CD4-positive, alpha-beta memory T cell (primary cell): Measurements from ENCODE around the gene RHOXF2. TPM values are rescaled to one million over a fixed set of nuclear protein-coding genes. Genes with fewer than 3 reads are reported as not detected.
"Not testable (repeated sequence)": the region's sequence is repeated elsewhere in the genome, so short reads cannot be mapped to it uniquely, and the experiment has no call there.

Source experiments
- CTCF ChIA-PET: fragments of 350-600 bp; sonication (Branson Sonifier 250); formaldehyde crosslinking; loops from one replicate; lab custom pipeline; 2021; ENCODE audit warnings: inconsistent platforms; ENCODE audit not compliant: partially characterized antibody; lab: Charles Lee
- POLR2A ChIA-PET: fragments of 350-600 bp; sonication (Branson Sonifier 250); formaldehyde crosslinking; loops from one replicate; lab custom pipeline; 2021; ENCODE audit not compliant: partially characterized antibody; lab: Charles Lee
- DNase-seq, 5 donors: peaks; one replicate each; pipeline versions ENCODE4 v3.0.0 to v3.0.0-alpha.2; 2020 to 2022; ENCODE audit warnings: mixed read lengths in 1 of 5
- H3K27ac ChIP-seq: one replicate; pipeline ENCODE4 v1.7.0; 2013; ENCODE audit warnings: low read depth, low read length
- H3K27me3 ChIP-seq: 2 replicates; pipeline ENCODE4 v1.7.0; 2013; ENCODE audit warnings: mild to moderate bottlenecking, low read length, moderate library complexity; ENCODE audit not compliant: insufficient read depth
- H3K36me3 ChIP-seq: 2 replicates; pipeline ENCODE4 v1.7.0; 2013; ENCODE audit warnings: mild to moderate bottlenecking, low read length, moderate library complexity; ENCODE audit not compliant: insufficient read depth
- H3K4me1 ChIP-seq: 2 replicates; pipeline ENCODE4 v1.7.0; 2013; ENCODE audit warnings: mild to moderate bottlenecking, low read length, moderate library complexity; ENCODE audit not compliant: insufficient read depth
- H3K4me3 ChIP-seq, 2 donors: one replicate each; pipeline ENCODE4 v1.7.0; 2013; ENCODE audit warnings: low read length in 2 of 2, mild to moderate bottlenecking in 1 of 2
- H3K9me3 ChIP-seq, 2 donors: one replicate each; pipeline ENCODE4 v1.7.0; 2013; ENCODE audit warnings: low read length in 2 of 2, control low read depth in 1 of 2; ENCODE audit not compliant: control insufficient read depth in 1 of 2
- H3K27ac Mint-ChIP-seq, 7 donors: one replicate each; pipeline ENCODE4 v1.8.0; 2020 to 2021; ENCODE audit warnings: mixed read lengths in 7 of 7, mild to moderate bottlenecking in 6 of 7, inconsistent platforms in 3 of 7, moderate library complexity in 3 of 7
- H3K27me3 Mint-ChIP-seq, 2 donors: one replicate each; pipeline ENCODE4 v1.8.0; 2020 to 2021; ENCODE audit warnings: mixed read lengths in 2 of 2
- H3K36me3 Mint-ChIP-seq, 2 donors: one replicate each; pipeline ENCODE4 v1.8.0; 2020 to 2021; ENCODE audit warnings: mixed read lengths in 2 of 2, inconsistent platforms in 1 of 2, mild to moderate bottlenecking in 1 of 2
- H3K4me1 Mint-ChIP-seq, 4 donors: one replicate each; pipeline ENCODE4 v1.8.0; 2020 to 2021; ENCODE audit warnings: mixed read lengths in 4 of 4, mild to moderate bottlenecking in 1 of 4
- H3K4me3 Mint-ChIP-seq, 8 donors: one replicate each; pipeline ENCODE4 v1.8.0; 2020 to 2021; ENCODE audit warnings: mixed read lengths in 8 of 8, mild to moderate bottlenecking in 7 of 8, moderate library complexity in 6 of 8, inconsistent platforms in 3 of 8
- H3K9me3 Mint-ChIP-seq, 8 donors: one replicate each; pipeline ENCODE4 v1.8.0; 2020 to 2021; ENCODE audit warnings: mixed read lengths in 8 of 8, mild to moderate bottlenecking in 5 of 8, inconsistent platforms in 3 of 8, moderate library complexity in 1 of 8
- intact Hi-C: fragments of 100-400 bp; cut with micrococcal nuclease; formaldehyde crosslinking; loops from one replicate; pipeline ENCODE4 v1.15.1; 2023
- polyA plus RNA-seq, 2 donors: library from polyadenylated mRNA; unstranded; fragments of 300-500 nt; fragmentation: Illumina TruSeq; gene quantifications; one replicate each; pipeline ENCODE4 v1.2.3, GENCODE V29; 2021
- total RNA-seq, 2 experiments: library from RNA; stranded (reverse); gene quantifications; one replicate each; pipeline ENCODE4 v1.2.3, GENCODE V29; 2021

The RHOXF2 gene, protein sequence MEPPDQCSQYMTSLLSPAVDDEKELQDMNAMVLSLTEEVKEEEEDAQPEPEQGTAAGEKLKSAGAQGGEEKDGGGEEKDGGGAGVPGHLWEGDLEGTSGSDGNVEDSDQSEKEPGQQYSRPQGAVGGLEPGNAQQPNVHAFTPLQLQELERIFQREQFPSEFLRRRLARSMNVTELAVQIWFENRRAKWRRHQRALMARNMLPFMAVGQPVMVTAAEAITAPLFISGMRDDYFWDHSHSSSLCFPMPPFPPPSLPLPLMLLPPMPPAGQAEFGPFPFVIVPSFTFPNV
- total RNA-seq (not detected), polyA plus RNA-seq (under 1 TPM in 1 of 2 donors, not detected in 1; 0.16 TPM)

DNA sequence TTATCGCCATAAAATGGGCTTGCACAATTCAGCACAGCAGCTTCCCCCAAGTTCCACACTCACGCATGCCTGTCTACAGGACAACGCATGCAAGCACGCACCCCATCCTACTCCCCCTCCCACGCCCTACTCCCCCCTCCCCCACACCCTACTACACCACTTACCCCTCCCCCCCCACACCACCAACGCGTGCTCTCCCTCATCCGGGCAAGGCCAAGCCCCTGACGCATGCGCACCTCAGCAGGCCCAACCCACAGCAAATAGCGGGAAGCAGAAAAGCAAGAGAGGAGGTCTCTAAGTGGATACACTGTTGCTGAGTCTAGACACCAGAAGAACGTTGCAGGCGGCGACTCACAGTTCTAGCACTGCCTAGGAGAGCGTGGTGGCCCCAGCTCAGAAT, at the start of gene RHOXF2:
TSS of gene RHOXF2 (plus strand) at position 301 of the 400 bp plus-strand sequence. CDS start 138 bp downstream, outside the sequence.
- H3K4me1 Mint-ChIP-seq, intact Hi-C loops, H3K4me3 Mint-ChIP-seq, H3K9me3 ChIP-seq, H3K4me3 ChIP-seq, H3K27me3 ChIP-seq, CTCF ChIA-PET, H3K27ac Mint-ChIP-seq, H3K9me3 Mint-ChIP-seq, H3K27ac ChIP-seq, POLR2A ChIA-PET, DNase-seq, H3K36me3 ChIP-seq, H3K4me1 ChIP-seq, H3K27me3 Mint-ChIP-seq, H3K36me3 Mint-ChIP-seq: not testable (repeated sequence)

DNA sequence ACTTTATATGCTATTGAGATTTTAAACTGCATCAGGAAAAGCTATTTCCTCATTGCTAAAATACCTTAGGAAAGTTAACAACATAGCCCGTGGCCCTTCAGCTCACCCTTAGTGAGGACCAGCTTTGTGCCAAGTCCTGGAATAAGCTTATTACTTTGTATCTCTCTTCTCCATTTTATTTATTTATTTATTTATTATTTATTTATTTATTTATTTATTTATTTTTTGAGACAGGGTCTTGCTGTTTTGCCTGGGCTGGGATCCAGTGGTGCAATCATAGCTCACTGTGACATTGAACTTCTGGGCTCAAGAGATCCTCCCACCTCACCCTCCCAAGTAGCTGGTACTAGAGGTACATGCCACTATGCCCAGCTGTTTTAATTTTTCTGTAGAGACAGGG, 49.0 kb upstream of the RHOXF2 start:
- DNase-seq = no peak
- no peaks in the 10 kb centered on the region for H3K27me3 Mint-ChIP-seq
- no peak overlapping the region for H3K4me3 Mint-ChIP-seq
- Histone ChIP-seq H3K36me3 (no peaks in the 10 kb centered on the region), H3K4me3 (no peak overlapping the region), H3K27ac (no peak overlapping the region), H3K9me3 (no peaks in the 10 kb centered on the region), H3K4me1 (no peaks in the 10 kb centered on the region), H3K27me3 (no peaks in the 10 kb centered on the region)
- no peaks in the 10 kb centered on the region for H3K36me3 Mint-ChIP-seq
- H3K9me3 Mint-ChIP-seq = peaks cover 0 to 6% (median 2%) of the 10 kb centered on the region in 8 donors
- H3K4me1 Mint-ChIP-seq = no peaks in the 10 kb centered on the region
- CTCF ChIA-PET = no interaction called here
- intact Hi-C loops = no loop called here
- POLR2A ChIA-PET = no interaction called here
- H3K27ac Mint-ChIP-seq = no peak overlapping the region

DNA sequence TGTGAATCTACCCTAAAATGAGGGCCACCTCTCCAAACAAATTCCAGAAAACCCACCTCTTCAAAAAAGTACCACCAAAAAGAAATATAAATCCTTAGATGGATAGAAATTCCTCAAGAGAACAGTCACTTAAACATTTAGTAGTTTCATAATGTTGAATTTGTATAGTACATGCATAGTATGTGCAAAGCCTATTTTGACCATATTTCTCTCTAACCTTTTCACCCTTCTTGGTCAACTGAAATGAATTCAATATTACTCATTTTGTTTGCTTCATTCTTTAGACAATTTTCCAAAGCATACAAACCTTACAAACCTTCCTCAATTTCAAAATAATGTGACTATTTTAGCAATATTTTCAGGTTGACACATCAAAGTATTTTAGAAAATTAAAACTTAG, 46.8 kb upstream of the RHOXF2 start:
- Histone ChIP-seq H3K4me3 (no peak overlapping the region), H3K27me3 (no peaks in the 10 kb centered on the region), H3K36me3 (no peaks in the 10 kb centered on the region), H3K9me3 (no peaks in the 10 kb centered on the region), H3K27ac (no peak overlapping the region), H3K4me1 (no peaks in the 10 kb centered on the region)
- ChIA-PET CTCF (no interaction called here), POLR2A (no interaction called here)
- no peaks in the 10 kb centered on the region for H3K4me1 Mint-ChIP-seq
- no peak for DNase-seq
- H3K27ac Mint-ChIP-seq = no peak overlapping the region
- peaks cover 0 to 1% (median 0%) of the 10 kb centered on the region in 8 donors for H3K9me3 Mint-ChIP-seq
- H3K36me3 Mint-ChIP-seq = no peaks in the 10 kb centered on the region
- no peaks in the 10 kb centered on the region for H3K27me3 Mint-ChIP-seq
- no peak overlapping the region for H3K4me3 Mint-ChIP-seq
- intact Hi-C loops = no loop called here

DNA sequence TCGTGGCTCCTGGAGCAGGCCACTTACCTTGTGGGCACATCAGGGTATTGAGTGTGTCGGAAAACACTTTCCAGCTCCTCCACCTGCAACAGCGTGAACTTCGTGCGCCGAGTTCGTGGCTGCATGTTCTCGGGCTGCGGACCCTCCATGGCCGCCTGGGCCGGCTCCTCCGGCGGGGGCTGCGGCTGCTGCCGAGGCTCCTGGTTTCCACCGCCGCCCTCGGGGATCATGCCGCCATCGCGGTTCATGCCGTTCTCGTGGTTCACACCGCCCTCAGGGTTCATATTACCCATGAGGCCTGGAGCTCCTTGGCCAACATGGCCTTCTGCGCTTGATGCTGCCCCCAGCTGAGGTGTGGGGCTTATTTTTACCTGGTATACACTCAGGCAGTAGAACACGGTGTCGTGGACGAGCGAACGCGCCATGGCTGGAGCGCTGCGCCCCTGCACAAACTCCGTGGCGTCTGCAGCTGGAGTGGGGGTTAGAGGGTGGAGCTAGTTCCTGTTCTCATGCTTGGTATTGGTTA, 42.9 kb upstream of the RHOXF2 start, which contains the start of gene RHOXF1:
TSS of gene RHOXF1 (minus strand) at position 476 of the 526 bp plus-strand sequence. CDS start at position 425, 51 bp downstream.
- no peak within 1 kb of the TSS for H3K27ac ChIP-seq
- Mint-ChIP-seq H3K9me3 (peaks cover 0 to 1% (median 0%) of the 10 kb centered on the region in 8 donors), H3K27ac (no peak within 1 kb of the TSS), H3K4me1 (no peaks in the 10 kb centered on the region), H3K36me3 (no peaks in the 10 kb centered on the region), H3K27me3 (no peaks in the 10 kb centered on the region), H3K4me3 (no peak within 1 kb of the TSS)
- DNase-seq = no peak
- intact Hi-C loops = no loop called here
- H3K4me3 ChIP-seq = no peak within 1 kb of the TSS
- no peaks in the 10 kb centered on the region for H3K36me3 ChIP-seq
- ChIA-PET POLR2A (no interaction called here), CTCF (no interaction called here)
- no peaks in the 10 kb centered on the region for H3K27me3 ChIP-seq
- no peaks in the 10 kb centered on the region for H3K4me1 ChIP-seq
- no peaks in the 10 kb centered on the region for H3K9me3 ChIP-seq

DNA sequence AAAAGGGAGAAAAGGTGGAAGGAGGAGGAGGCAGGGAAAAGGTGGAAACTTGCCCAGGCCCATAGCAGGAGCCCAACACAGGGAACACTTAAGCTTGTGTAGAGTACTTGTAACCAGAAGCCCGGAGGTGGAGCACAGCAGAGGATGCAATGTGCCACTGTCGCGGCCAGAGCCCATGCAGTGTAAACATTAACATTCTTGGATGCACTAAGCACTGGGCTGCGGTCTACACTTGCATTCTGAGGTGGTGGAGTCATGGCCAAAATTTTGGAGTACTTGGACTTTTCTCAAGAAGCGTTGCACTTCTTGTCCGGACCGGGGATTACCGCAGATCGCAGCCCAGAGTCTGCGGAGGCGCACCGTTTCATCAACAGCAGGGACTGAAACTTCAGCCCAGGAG, 38.2 kb upstream of the RHOXF2 start:
- Histone ChIP-seq H3K36me3 (no peaks in the 10 kb centered on the region), H3K27ac (no peak overlapping the region), H3K4me3 (no peak overlapping the region), H3K9me3 (no peaks in the 10 kb centered on the region), H3K4me1 (no peaks in the 10 kb centered on the region), H3K27me3 (no peaks in the 10 kb centered on the region)
- H3K4me3 Mint-ChIP-seq = no peak overlapping the region
- intact Hi-C loops = no loop called here
- no peaks in the 10 kb centered on the region for H3K36me3 Mint-ChIP-seq
- no peaks in the 10 kb centered on the region for H3K9me3 Mint-ChIP-seq
- CTCF ChIA-PET = no interaction called here
- POLR2A ChIA-PET = no interaction called here
- peaks cover 0 to 3% (median 1%) of the 10 kb centered on the region in 4 donors for H3K4me1 Mint-ChIP-seq
- H3K27ac Mint-ChIP-seq = no peak overlapping the region
- H3K27me3 Mint-ChIP-seq = no peaks in the 10 kb centered on the region
- no peak for DNase-seq

DNA sequence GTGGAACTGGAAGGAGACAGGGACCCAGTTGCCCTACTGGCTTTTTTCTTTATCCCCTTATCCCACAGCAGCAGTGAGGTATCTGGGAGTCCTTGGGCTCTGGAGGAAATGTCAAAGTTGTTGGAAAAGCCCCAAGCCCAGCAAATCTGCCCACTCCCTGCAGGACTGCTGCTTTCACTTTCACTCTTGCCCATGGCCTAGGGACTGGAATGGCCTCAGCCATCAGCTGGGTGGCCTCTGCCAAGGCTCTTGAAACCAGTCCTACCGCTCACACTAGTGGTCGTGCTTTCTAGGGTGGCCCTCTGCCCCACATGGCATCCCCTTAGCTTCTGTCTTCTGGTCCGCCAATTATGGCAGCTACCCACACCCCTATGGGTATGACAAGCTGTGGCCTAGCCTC, 33.0 kb upstream of the RHOXF2 start:
- peaks cover 0 to 11% (median 5%) of the 10 kb centered on the region in 4 donors for H3K4me1 Mint-ChIP-seq
- Histone ChIP-seq H3K27ac (no peak overlapping the region), H3K4me3 (no peak overlapping the region), H3K27me3 (no peaks in the 10 kb centered on the region), H3K36me3 (no peaks in the 10 kb centered on the region), H3K4me1 (no peaks in the 10 kb centered on the region), H3K9me3 (no peaks in the 10 kb centered on the region)
- peak overlapping the region in 1 of 8 donors; percentile 9 for H3K4me3 Mint-ChIP-seq
- no peak overlapping the region for H3K27ac Mint-ChIP-seq
- no peak for DNase-seq
- POLR2A ChIA-PET = no interaction called here
- no peaks in the 10 kb centered on the region for H3K36me3 Mint-ChIP-seq
- H3K9me3 Mint-ChIP-seq = no peaks in the 10 kb centered on the region
- CTCF ChIA-PET = interaction anchor here (1.6 kb wide), 1 partner anchor 23 kb away, joined by 4 read pairs; no protein-coding TSS in a partner anchor
- no peaks in the 10 kb centered on the region for H3K27me3 Mint-ChIP-seq
- intact Hi-C loops = no loop called here

DNA sequence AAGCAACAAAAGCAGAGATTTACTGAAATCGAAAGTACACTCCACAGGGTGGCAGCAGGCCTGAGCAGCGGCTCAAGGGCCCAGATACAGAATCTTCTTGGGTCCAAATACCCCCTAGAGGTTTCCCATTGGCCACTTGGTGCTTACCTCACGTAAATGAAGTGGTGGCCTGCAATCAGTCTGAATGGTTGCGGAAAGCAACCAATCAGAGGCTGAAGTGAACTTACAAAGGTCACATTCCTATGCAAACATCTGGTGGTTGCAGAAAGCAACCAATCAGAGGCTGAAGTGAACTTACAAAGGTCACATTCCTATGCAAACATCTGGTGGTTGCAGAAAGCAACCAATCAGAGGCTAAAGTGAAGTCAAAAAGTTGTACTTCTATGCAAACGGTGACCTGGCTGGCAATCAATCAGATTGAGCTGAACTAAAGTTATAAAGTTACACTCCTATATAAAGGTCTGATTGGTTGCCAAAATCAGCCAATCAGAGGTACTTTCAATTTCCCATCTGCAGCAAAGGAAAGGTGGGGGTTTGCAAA, 30.0 kb upstream of the RHOXF2 start:
- H3K4me1 ChIP-seq, H3K4me3 ChIP-seq, H3K27me3 ChIP-seq, H3K36me3 Mint-ChIP-seq, POLR2A ChIA-PET, H3K9me3 Mint-ChIP-seq, CTCF ChIA-PET, H3K27ac Mint-ChIP-seq, H3K27me3 Mint-ChIP-seq, H3K27ac ChIP-seq, H3K9me3 ChIP-seq, intact Hi-C loops, H3K36me3 ChIP-seq: not testable (repeated sequence)
- Mint-ChIP-seq H3K4me3 (peak overlapping the region in 2 of 8 donors; percentile 3 to 9), H3K4me1 (peaks cover 0 to 11% (median 5%) of the 10 kb centered on the region in 4 donors)
- peak in 1 of 5 donors; percentile 2 for DNase-seq
